Stimulated activated CD4-positive, alpha-beta T cell treated with anti-CD3 and anti-CD28 coated beads, TNF-alpha, amount 100 ng/mL, for 4 hours (primary cell): ENCODE measurements around the gene ALCAM.

Source experiments
- DNase-seq, 3 experiments: peaks; one replicate each; pipeline ENCODE4 v3.0.0-alpha.2; 2020; ENCODE audit warnings: low read depth in 3 of 3

Gene ALCAM

GRCh38 chr3:105429034-105429762, 62.5 kb downstream of the ALCAM start:
- DNase-seq = no peak

DNA sequence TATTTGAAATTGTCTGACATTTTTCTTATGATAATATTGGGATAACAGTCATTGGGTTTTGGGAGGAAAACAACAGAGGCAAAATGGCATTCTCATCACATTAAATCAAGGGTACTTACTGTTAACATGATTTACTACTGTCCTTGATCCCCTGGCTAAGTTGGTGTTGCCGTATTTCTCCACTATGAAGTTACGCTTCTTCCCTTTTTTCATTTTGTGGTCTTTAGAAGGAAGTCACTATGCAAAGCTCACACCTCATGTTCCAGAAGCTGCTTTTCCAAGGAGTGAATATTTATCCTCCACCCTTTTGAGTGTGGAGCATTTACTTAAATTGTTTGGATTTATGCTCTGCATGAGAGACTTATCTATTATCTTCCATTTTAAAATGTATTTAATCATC, 63.7 kb downstream of the ALCAM start:
- DNase-seq = no peak

DNA sequence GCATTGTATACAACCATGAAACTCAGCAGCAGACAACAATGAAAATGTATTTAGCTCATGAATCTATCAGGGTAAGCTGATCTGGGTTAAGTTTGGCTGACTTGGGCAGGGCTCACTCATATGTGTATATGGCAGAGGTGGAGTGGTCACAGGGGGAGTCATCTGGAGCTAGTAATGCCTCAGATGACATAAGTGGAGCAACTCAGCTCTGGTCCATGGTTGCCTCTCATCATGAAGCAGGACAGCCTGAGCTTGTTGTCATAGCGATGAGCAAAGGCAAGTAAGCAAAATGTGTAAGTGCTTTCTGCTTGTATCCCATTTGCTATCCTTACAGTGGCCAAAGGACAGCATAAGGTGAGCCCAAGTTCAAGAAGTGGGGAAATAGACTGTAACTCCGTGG, 64.5 kb downstream of the ALCAM start:
- no peak for DNase-seq

DNA sequence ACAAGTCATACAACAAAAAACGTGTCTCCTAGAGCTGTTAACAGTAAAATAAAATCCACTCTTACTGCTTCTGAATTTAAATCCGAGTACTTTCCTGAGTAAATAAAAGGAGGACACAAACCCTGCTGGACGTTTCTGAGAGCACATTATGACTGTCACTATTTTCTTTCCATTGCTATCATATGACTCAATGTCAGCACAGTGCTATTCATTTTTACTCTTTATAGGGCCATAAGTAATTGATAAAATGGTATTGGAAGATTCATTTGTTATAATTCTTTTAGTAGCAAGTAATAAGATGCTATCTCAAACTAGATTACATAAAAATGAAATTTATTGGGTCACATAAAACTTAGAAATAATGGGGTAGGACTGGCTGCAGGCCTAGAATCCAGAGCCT, 68.6 kb downstream of the ALCAM start:
- no peak for DNase-seq

- DNase-seq = no peak
Measured at GRCh38 chr3:105436687-105437086, 70.0 kb downstream of the ALCAM start.

- no peak for DNase-seq
Measured at GRCh38 chr3:105440113-105440512, 73.4 kb downstream of the ALCAM start.

GRCh38 chr3:105444725-105445124, 78.0 kb downstream of the ALCAM start:
- no peak for DNase-seq

DNA sequence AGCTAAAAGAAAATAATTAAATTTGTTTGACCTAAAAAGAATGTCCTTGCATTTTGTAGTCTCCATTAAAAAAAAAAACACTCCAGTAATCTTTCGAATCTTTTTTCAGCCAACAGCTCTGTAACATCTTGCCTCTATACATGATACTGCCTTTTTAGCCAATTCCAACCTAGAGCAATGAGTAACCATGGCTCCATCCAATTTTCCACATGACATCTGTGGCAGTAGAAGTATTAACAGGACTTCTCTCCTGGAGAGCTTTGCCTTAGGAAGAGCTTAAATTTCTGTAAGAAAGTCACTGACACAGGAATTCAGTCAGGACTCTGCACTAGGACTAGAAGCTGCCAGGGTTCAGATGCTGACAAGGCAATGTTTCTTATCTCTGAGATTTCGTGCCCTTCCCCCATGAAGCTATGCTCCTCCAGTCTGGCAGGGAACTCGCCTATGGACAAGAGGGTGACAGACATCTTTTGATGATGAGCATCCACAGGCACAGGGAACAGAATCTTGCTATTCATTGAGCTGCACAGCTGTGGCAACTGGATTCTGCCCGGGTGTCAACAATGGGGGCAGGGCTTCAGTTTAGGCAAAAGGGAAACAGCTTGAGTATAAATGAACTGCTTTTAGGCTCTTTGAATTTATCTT, 81.8 kb downstream of the ALCAM start:
- DNase-seq = no peak

DNA sequence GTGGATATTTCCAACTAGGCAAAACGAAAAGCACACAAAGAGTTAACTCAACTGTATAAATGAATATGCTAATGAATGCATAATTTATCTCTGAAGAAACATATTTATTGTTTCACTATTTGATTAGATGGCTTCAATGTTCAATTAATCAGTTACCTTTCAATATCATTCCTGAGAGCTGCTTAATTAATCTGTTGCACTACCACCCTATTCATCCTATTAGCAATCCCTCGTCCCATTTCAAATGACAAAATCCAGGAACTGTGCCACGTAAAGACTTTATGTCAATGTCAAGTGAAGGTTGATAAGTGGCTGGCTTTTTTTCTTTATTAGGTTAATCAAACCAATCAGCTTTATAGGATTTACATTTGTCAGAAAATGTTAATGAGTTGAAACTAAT, 82.7 kb downstream of the ALCAM start:
- no peak for DNase-seq

DNA sequence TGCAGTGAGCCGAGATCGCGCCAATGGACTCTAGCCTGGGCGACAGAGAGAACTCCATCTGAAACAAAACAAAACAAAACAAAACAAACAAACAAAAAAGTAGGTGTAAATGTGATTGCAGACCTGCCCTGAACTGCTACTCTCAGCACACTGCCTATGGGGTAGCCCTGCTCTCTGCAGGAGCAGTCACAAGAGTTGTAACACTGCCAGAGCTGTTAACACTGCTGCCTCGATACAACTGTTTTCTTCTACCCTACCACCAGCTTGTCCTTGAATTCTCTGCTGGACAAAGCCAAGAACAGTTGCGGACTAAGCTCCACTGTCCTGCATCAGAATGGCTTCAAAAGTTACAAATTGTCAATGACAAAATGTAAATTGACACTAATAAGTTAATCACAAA, 89.3 kb downstream of the ALCAM start:
- no peak for DNase-seq

- DNase-seq = no peak
Measured at GRCh38 chr3:105458518-105459215, 92.0 kb downstream of the ALCAM start.

GRCh38 chr3:105459566-105460290, 93.0 kb downstream of the ALCAM start:
- no peak for DNase-seq

DNA sequence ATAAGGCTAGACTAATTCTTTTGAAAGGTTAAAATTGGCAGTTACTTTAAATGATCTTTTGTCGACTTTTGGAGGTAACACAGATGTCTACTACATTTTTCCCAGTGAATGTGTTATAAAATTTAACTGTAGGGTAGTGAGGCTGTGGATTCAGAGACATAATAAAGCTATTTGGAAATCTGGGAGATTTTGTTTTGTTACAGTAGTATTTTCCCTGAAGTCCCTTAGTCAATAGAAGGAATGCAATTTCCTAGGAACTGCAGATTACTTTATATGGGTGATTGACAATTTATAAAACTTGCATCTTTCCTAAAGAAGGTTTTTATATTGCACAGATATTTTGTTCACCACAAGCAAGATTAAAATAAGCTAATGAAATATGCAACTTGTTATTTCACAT, 96.9 kb downstream of the ALCAM start:
- DNase-seq = no peak

GRCh38 chr3:105465251-105465853, 98.6 kb downstream of the ALCAM start:
- DNase-seq = no peak

GRCh38 chr3:105466072-105466471, 99.4 kb downstream of the ALCAM start:
- no peak for DNase-seq

DNA sequence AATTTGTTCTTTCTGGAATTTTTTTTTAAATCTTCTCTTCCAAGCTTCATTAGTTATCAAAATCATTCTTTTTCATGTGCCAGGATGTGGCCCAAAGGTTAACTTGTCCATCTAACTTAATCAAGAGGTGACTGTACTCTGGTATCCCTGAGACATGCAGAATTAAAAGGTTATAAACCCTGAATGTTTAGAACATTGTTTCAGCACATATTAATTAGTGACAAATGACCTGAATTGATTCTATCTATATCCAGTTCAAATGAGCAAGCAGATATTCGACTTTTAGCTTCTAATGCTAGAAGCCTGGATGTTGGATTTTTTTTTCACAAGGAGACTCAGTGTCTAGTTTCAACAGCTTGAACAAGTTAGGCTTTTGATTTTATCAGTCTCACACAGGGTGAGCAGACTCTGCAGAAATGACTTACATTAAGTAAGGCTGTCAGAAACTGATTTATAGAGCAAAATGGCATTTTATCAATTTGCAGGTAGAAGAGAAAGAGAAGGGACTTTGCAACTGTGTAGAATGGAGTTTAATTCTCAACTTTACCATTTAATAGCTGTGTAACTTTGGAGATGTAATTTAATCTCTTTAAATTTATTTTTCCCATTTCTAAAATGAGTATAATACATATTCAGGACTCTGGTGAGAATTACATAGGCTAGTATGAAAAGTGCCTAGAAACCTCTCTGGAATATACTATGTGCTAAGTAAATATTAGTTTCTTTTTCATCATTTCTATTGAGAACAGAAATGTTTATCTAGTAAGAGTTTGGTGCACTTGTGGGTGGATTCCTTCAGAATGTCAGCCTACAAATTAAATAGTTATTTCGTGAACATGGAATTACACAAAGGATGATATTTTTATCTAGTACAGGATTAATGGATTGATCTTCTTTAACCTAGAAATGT, 100.0 kb downstream of the ALCAM start:
- DNase-seq = no peak

DNA sequence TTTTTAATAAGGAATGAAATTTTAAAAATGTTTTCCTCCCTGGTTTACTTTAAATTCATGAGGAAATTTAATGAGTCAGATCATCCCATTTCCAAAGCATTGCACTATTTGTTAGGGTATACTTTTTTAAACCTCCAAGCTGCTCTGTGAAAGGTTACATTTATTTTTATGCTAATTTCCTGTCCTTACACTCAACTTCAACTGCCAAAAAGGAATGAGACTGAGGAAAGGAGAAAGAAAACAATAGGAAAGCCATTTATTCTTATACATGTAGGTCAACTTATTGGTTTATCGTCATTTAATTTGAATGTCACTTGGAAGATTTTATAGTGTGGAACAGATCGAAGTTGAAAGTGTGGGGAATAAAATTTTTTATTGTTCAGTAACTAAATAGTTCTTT, 104.1 kb downstream of the ALCAM start:
- no peak for DNase-seq

- no peak for DNase-seq
Measured at GRCh38 chr3:105473521-105474223, 107.0 kb downstream of the ALCAM start.

- no peak for DNase-seq
Measured at GRCh38 chr3:105480768-105481167, 114.1 kb downstream of the ALCAM start.

DNA sequence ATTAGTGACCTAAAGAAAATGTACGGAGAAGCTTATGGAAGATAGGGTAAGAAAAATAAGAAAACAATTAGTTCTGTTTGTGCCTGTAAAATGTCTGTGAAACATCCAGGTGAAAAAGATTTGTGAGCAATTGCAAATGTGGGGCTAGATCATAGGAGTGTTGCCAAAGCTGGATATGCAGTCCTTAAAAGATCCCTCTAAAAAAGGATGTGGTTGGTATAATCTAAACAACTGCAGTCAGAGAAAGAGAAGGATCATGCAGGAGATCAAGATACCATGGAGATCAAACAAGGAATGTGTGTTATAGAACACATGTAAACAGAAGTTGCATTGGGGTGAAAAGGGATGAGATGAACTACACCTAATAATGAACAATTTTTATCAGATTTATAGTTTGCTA, 116.8 kb downstream of the ALCAM start:
- no peak for DNase-seq
